Retinal pigment epithelial cell (primary cell): ENCODE results near the gene KMT5B.

Experiments
- DNase-seq: peaks from one replicate; pipeline ENCODE4 v3.0.0-alpha.2; 2010; ENCODE audit warnings: low read depth
- H3K4me3 ChIP-seq: 2 replicates; pipeline ENCODE4 v1.5.1; 2011; ENCODE audit warnings: mild to moderate bottlenecking, low read length, control low read depth, moderate library complexity
- CTCF ChIP-seq: conservative IDR thresholded peaks from 2 replicates; pipeline ENCODE4 v1.5.1; 2011; ENCODE audit warnings: low read depth, low read length, control low read depth, inconsistent platforms

Gene KMT5B

GRCh38 chr11:68158580-68158979 lies 54.5 kb downstream of the KMT5B start:
- no peak for TF ChIP-seq CTCF
- H3K4me3 ChIP-seq, result no peak overlapping the region
- DNase-seq, result no peak

GRCh38 chr11:68153742-68154141 lies 59.4 kb downstream of the KMT5B start:
- DNase-seq, result no peak
- TF ChIP-seq CTCF, result no peak
- no peak overlapping the region for H3K4me3 ChIP-seq

GRCh38 chr11:68150037-68150436 lies 63.1 kb downstream of the KMT5B start:
- no peak overlapping the region for H3K4me3 ChIP-seq
- TF ChIP-seq CTCF, result no peak
- DNase-seq, result no peak

GRCh38 chr11:68149417-68149816 lies 63.7 kb downstream of the KMT5B start:
- no peak overlapping the region for H3K4me3 ChIP-seq
- no peak for DNase-seq
- no peak for TF ChIP-seq CTCF

GRCh38 chr11:68148879-68149278 lies 64.2 kb downstream of the KMT5B start:
- no peak for DNase-seq
- no peak for TF ChIP-seq CTCF
- no peak overlapping the region for H3K4me3 ChIP-seq

- DNase-seq, result no peak
- no peak overlapping the region for H3K4me3 ChIP-seq
- no peak for TF ChIP-seq CTCF
Measured at GRCh38 chr11:68148071-68148805, 64.9 kb downstream of the KMT5B start.

GRCh38 chr11:68146704-68147474 lies 66.2 kb downstream of the KMT5B start:
- DNase-seq, result no peak
- no peak for TF ChIP-seq CTCF
- no peak overlapping the region for H3K4me3 ChIP-seq
